ENCODE results near the gene THYN1.

The THYN1 gene

GRCh38 chr11:134253188-134253993, at the start of gene THYN1, which contains the start of gene ACAD8:
TSS of gene THYN1 (minus strand) at chr11:134253352. CDS start at chr11:134252882, 470 bp downstream.
TSS of gene ACAD8 (plus strand) at chr11:134253568. CDS start at chr11:134253601, 33 bp downstream.
- Histone ChIP-seq H3K9me3 (ENCODE audit: control insufficient read depth, low read length) (no peaks in the 10 kb centered on the region), H3K4me3 (ENCODE audit: low read depth, low read length) (peak within 1 kb of the TSS; percentile 84), H2AFZ (peak within 1 kb of the TSS; percentile 82), H3K36me3 (ENCODE audit: control insufficient read depth, insufficient read depth, low read length) (no peaks in the 10 kb centered on the region), H3K4me2 (ENCODE audit: low read length) (peak within 1 kb of the TSS; percentile 57), H3K79me2 (no peaks in the 10 kb centered on the region), H3K4me1 (peaks cover 6% of the 10 kb centered on the region), H3K27ac (peak within 1 kb of the TSS; percentile 47), H3K9ac (no peak within 1 kb of the TSS), H3K27me3 (ENCODE audit: control insufficient read depth, insufficient read depth, low read length) (no peaks in the 10 kb centered on the region)
- TF ChIP-seq CTCF (IDR thresholded peaks at IDR 0.05): peak; percentile 41

GRCh38 chr11:134294664-134295063, 41.5 kb upstream of the THYN1 start:
- no peak for TF ChIP-seq CTCF (IDR thresholded peaks at IDR 0.05)
- Histone ChIP-seq H2AFZ (no peak overlapping the region), H3K79me2 (no peaks in the 10 kb centered on the region), H3K9me3 (ENCODE audit: control insufficient read depth, low read length) (no peaks in the 10 kb centered on the region), H3K4me3 (ENCODE audit: low read depth, low read length) (no peak overlapping the region), H3K4me1 (no peaks in the 10 kb centered on the region), H3K4me2 (ENCODE audit: low read length) (no peak overlapping the region), H3K36me3 (ENCODE audit: control insufficient read depth, insufficient read depth, low read length) (no peaks in the 10 kb centered on the region), H3K27ac (no peak overlapping the region), H3K9ac (no peak overlapping the region), H3K27me3 (ENCODE audit: control insufficient read depth, insufficient read depth, low read length) (no peaks in the 10 kb centered on the region)

- Histone ChIP-seq H3K9ac (no peak overlapping the region), H3K9me3 (ENCODE audit: control insufficient read depth, low read length) (no peaks in the 10 kb centered on the region), H3K27ac (no peak overlapping the region), H2AFZ (no peak overlapping the region), H3K4me3 (ENCODE audit: low read depth, low read length) (no peak overlapping the region), H3K79me2 (no peaks in the 10 kb centered on the region), H3K4me2 (ENCODE audit: low read length) (no peak overlapping the region), H3K4me1 (no peaks in the 10 kb centered on the region), H3K36me3 (ENCODE audit: control insufficient read depth, insufficient read depth, low read length) (no peaks in the 10 kb centered on the region), H3K27me3 (ENCODE audit: control insufficient read depth, insufficient read depth, low read length) (no peaks in the 10 kb centered on the region)
- no peak for TF ChIP-seq CTCF (IDR thresholded peaks at IDR 0.05)
Measured at GRCh38 chr11:134293119-134294113, 40.3 kb upstream of the THYN1 start.

GRCh38 chr11:134292661-134293060, 39.5 kb upstream of the THYN1 start:
- H3K4me3 ChIP-seq (ENCODE audit: low read depth, low read length): no peak overlapping the region
- H3K36me3 ChIP-seq (ENCODE audit: control insufficient read depth, insufficient read depth, low read length): no peaks in the 10 kb centered on the region
- H3K4me1 ChIP-seq: no peaks in the 10 kb centered on the region
- no peak overlapping the region for H3K27ac ChIP-seq
- H3K4me2 ChIP-seq (ENCODE audit: low read length): no peak overlapping the region
- no peaks in the 10 kb centered on the region for H3K9me3 ChIP-seq (ENCODE audit: control insufficient read depth, low read length)
- no peak overlapping the region for H2AFZ ChIP-seq
- H3K27me3 ChIP-seq (ENCODE audit: control insufficient read depth, insufficient read depth, low read length): no peaks in the 10 kb centered on the region
- TF ChIP-seq CTCF (IDR thresholded peaks at IDR 0.05): no peak
- H3K79me2 ChIP-seq: no peaks in the 10 kb centered on the region
- H3K9ac ChIP-seq: no peak overlapping the region
